Effector memory CD4-positive, alpha-beta T cell (primary cell): Measurements from ENCODE around the gene NUCB2.
A peak's percentile ranks its signal among the peaks of the same experiment; 100 is the strongest.
"Not testable (repeated sequence)": the region's sequence is repeated elsewhere in the genome, so short reads cannot be mapped to it uniquely, and the experiment has no call there.

Source experiments
- DNase-seq, 3 donors: peaks; one replicate each; pipeline ENCODE4 v3.0.0-alpha.2; 2020
- H3K27ac ChIP-seq: 2 replicates; pipeline ENCODE4 v1.7.0; 2013; ENCODE audit warnings: mild to moderate bottlenecking, low read length, moderate library complexity; ENCODE audit not compliant: insufficient read depth, poor library complexity, severe bottlenecking
- H3K27me3 ChIP-seq: replicated peaks from 2 replicates; pipeline ENCODE4 v1.7.0; 2013; ENCODE audit warnings: mild to moderate bottlenecking, low read length; ENCODE audit not compliant: insufficient read depth, control insufficient read depth, poor library complexity, severe bottlenecking
- H3K36me3 ChIP-seq: 2 replicates; pipeline ENCODE4 v1.7.0; 2013; ENCODE audit warnings: mild to moderate bottlenecking, low read length, moderate library complexity; ENCODE audit not compliant: control insufficient read depth, insufficient read depth
- H3K4me1 ChIP-seq: 2 replicates; pipeline ENCODE4 v1.7.0; 2013; ENCODE audit warnings: low read length, mild to moderate bottlenecking; ENCODE audit not compliant: control insufficient read depth, insufficient read depth, poor library complexity, severe bottlenecking
- H3K4me3 ChIP-seq: 2 replicates; pipeline ENCODE4 v1.7.0; 2013; ENCODE audit warnings: low read length, low read depth, mild to moderate bottlenecking; ENCODE audit not compliant: insufficient read depth, poor library complexity, severe bottlenecking
- H3K9me3 ChIP-seq: 2 replicates; pipeline ENCODE4 v1.7.0; 2013; ENCODE audit warnings: mild to moderate bottlenecking, low read length, moderate library complexity; ENCODE audit not compliant: control insufficient read depth

The NUCB2 gene

DNA sequence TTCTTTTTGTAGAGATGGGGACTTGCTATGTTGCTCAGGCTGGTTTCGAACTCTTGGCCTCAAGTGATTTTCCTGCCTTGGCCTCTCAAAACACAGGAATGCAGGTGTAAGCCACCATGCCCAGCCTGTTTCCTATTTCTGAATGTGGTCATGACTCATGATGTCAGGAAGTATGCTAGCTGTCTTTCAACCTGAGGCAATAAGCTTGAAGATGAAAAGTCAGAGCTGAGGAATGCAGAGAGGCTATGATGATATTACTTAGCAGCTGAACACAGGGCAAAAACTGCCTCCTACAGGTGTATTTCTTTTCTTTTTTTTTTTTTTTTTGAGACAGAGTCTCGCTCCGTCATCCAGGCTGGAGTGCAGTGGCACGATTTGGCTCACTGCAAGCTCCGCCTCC, 9.0 kb upstream of the NUCB2 start:
- Histone ChIP-seq H3K36me3 (no peaks in the 10 kb centered on the region), H3K27me3 (no peaks in the 10 kb centered on the region), H3K4me1 (no peaks in the 10 kb centered on the region), H3K4me3 (no peak overlapping the region), H3K9me3 (no peaks in the 10 kb centered on the region), H3K27ac (no peak overlapping the region)
- no peak for DNase-seq

- H3K27ac ChIP-seq, H3K4me3 ChIP-seq, H3K27me3 ChIP-seq, DNase-seq, H3K9me3 ChIP-seq, H3K36me3 ChIP-seq, H3K4me1 ChIP-seq: not testable (repeated sequence)
Measured at GRCh38 chr11:17268500-17268899, 8.0 kb upstream of the NUCB2 start.

GRCh38 chr11:17268902-17269301, 7.6 kb upstream of the NUCB2 start:
- Histone ChIP-seq H3K27me3 (no peaks in the 10 kb centered on the region), H3K27ac (no peak overlapping the region), H3K36me3 (no peaks in the 10 kb centered on the region), H3K4me1 (no peaks in the 10 kb centered on the region), H3K4me3 (no peak overlapping the region), H3K9me3 (no peaks in the 10 kb centered on the region)
- no peak for DNase-seq

DNA sequence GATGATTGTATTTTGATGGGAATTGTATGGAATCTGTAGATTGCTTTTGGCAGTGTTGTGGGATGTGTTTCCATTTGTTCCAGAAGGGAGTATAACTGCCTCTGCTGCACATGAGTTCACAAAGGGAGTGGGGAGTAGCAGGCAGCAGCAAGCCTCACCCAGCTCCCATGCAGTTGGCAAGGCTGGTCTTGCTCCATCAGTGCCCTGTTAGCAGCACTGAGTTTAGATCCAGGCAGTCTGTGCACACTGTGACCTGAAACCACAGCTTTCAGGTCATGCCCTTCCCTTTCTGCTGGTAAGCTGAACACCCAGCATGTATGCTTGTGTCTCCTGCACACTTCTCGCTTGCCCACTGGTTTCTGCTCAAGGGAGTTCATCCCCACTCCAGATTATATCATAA, 3.7 kb upstream of the NUCB2 start:
- no peak overlapping the region for H3K4me3 ChIP-seq
- no peaks in the 10 kb centered on the region for H3K9me3 ChIP-seq
- H3K36me3 ChIP-seq: no peaks in the 10 kb centered on the region
- H3K27me3 ChIP-seq: no peaks in the 10 kb centered on the region
- no peak for DNase-seq
- peaks cover 3% of the 10 kb centered on the region for H3K4me1 ChIP-seq
- no peak overlapping the region for H3K27ac ChIP-seq

- Histone ChIP-seq H3K27me3 (no peaks in the 10 kb centered on the region), H3K9me3 (no peaks in the 10 kb centered on the region), H3K36me3 (no peaks in the 10 kb centered on the region), H3K27ac (no peak overlapping the region), H3K4me3 (no peak overlapping the region), H3K4me1 (peaks cover 3% of the 10 kb centered on the region)
- DNase-seq: no peak
Measured at GRCh38 chr11:17273211-17273610, 3.3 kb upstream of the NUCB2 start.

GRCh38 chr11:17273668-17274282, 2.8 kb upstream of the NUCB2 start:
- Histone ChIP-seq H3K4me3 (no peak overlapping the region), H3K27me3 (no peaks in the 10 kb centered on the region), H3K9me3 (no peaks in the 10 kb centered on the region), H3K4me1 (peaks cover 3% of the 10 kb centered on the region), H3K36me3 (no peaks in the 10 kb centered on the region), H3K27ac (no peak overlapping the region)
- no peak for DNase-seq

GRCh38 chr11:17275400-17276235, 921 bp upstream of the NUCB2 start:
- no peaks in the 10 kb centered on the region for H3K36me3 ChIP-seq
- peaks cover 3% of the 10 kb centered on the region for H3K4me1 ChIP-seq
- H3K27me3 ChIP-seq: no peaks in the 10 kb centered on the region
- H3K9me3 ChIP-seq: no peaks in the 10 kb centered on the region
- peak overlapping the region; percentile 75 for H3K4me3 ChIP-seq
- H3K27ac ChIP-seq: peak overlapping the region; percentile 82
- DNase-seq: no peak

- no peaks in the 10 kb centered on the region for H3K36me3 ChIP-seq
- H3K9me3 ChIP-seq: no peaks in the 10 kb centered on the region
- H3K27ac ChIP-seq: peak overlapping the region; percentile 82
- H3K4me1 ChIP-seq: peaks cover 3% of the 10 kb centered on the region
- DNase-seq: no peak
- H3K27me3 ChIP-seq: no peaks in the 10 kb centered on the region
- H3K4me3 ChIP-seq: peak overlapping the region; percentile 75
Measured at GRCh38 chr11:17277024-17277584, 565 bp downstream of the NUCB2 start.

GRCh38 chr11:17280494-17281127, 4.1 kb downstream of the NUCB2 start:
- Histone ChIP-seq H3K27ac (no peak overlapping the region), H3K4me1 (peaks cover 9% of the 10 kb centered on the region), H3K27me3 (no peaks in the 10 kb centered on the region), H3K4me3 (no peak overlapping the region), H3K36me3 (no peaks in the 10 kb centered on the region), H3K9me3 (no peaks in the 10 kb centered on the region)
- DNase-seq: no peak

GRCh38 chr11:17286332-17286731, 9.8 kb downstream of the NUCB2 start:
- peaks cover 6% of the 10 kb centered on the region for H3K4me1 ChIP-seq
- no peaks in the 10 kb centered on the region for H3K27me3 ChIP-seq
- no peak overlapping the region for H3K4me3 ChIP-seq
- no peak overlapping the region for H3K27ac ChIP-seq
- H3K36me3 ChIP-seq: peaks cover 4% of the 10 kb centered on the region
- H3K9me3 ChIP-seq: no peaks in the 10 kb centered on the region
- DNase-seq: no peak
